HEK293T (cell line): Measurements from ENCODE around the gene TMEM259.

Source experiments
- ARNT ChIP-seq: fragments of 450-650 bp; IDR thresholded peaks from 2 replicates; pipeline ENCODE4 v1.6.1; 2017; ENCODE audit warnings: mild to moderate bottlenecking
- BHLHE40 ChIP-seq: fragments of 450-650 bp; IDR thresholded peaks from 2 replicates; pipeline ENCODE4 v1.6.1; 2016; ENCODE audit warnings: mild to moderate bottlenecking, moderate library complexity, borderline replicate concordance
- SP1 ChIP-seq: fragments of 450-650 bp; IDR thresholded peaks from 2 replicates; pipeline ENCODE4 v1.6.1; 2017
- ZNF384 ChIP-seq: fragments of 450-650 bp; IDR thresholded peaks from 2 replicates; pipeline ENCODE4 v1.6.1; 2016

GRCh38 chr19:994516-994915 is 26.4 kb downstream of the TMEM259 start:
- TF ChIP-seq ZNF384 (no peak), BHLHE40 (no peak), ARNT (no peak), SP1 (no peak)
